Measurements from ENCODE around the gene FREM1.

DNA sequence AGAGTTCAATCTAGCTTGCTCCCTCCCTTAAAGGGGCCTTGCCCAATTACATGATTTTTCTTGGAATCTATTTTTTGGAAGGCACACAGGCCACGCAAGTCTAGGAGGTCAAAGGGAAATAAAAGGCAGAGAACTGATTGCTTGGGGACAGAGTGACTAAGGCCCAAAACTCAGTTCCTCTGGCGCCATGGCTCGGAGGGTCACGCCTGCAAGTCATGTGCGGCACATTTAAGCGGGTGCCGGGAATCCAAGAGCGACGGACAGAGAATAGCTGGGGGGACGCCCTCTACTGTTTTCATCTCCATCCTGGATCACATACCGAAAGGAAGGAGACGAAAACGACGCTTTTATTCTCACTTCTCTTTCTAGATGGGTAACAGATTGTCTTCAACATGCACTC is 78.6 kb downstream of the FREM1 start:
- TF ChIP-seq, protein P1, sequence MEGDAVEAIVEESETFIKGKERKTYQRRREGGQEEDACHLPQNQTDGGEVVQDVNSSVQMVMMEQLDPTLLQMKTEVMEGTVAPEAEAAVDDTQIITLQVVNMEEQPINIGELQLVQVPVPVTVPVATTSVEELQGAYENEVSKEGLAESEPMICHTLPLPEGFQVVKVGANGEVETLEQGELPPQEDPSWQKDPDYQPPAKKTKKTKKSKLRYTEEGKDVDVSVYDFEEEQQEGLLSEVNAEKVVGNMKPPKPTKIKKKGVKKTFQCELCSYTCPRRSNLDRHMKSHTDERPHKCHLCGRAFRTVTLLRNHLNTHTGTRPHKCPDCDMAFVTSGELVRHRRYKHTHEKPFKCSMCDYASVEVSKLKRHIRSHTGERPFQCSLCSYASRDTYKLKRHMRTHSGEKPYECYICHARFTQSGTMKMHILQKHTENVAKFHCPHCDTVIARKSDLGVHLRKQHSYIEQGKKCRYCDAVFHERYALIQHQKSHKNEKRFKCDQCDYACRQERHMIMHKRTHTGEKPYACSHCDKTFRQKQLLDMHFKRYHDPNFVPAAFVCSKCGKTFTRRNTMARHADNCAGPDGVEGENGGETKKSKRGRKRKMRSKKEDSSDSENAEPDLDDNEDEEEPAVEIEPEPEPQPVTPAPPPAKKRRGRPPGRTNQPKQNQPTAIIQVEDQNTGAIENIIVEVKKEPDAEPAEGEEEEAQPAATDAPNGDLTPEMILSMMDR (conservative IDR thresholded peaks at IDR 0.05; ENCODE audit: low read length): no peak
- TF ChIP-seq EZH2phosphoT487 (IDR thresholded peaks at IDR 0.05; ENCODE audit: borderline replicate concordance, low read depth, low read length): no peak

Data from OCI-LY7 (cell line).